HCT116 (cell line): ENCODE results near the gene NCOR1. TPM values are rescaled to one million over a fixed set of nuclear protein-coding genes. Genes with fewer than 3 reads are reported as not detected.

Source experiments
- ATAC-seq: fragments of 200-7000 bp; cut with Tn5 transposase; 2 replicates; pipeline ENCODE4 v1.9.1; 2020; ENCODE audit warnings: mild to moderate bottlenecking, moderate library complexity
- BruUV-seq: library from RNA; stranded (reverse); fragments of 400-500 nt; replicated peaks from 2 replicates; lab custom pipeline; 2021; lab: Mats Ljungman, UMichigan
- CTCF ChIA-PET: fragments of 300-600 bp; sonication (Branson Sonifier 250); formaldehyde crosslinking; loops from one replicate; lab custom pipeline; 2021; ENCODE audit warnings: antibody characterized with exemption; lab: Charles Lee
- POLR2A ChIA-PET: fragments of 300-600, 350-600 bp; sonication (Branson Sonifier 250); formaldehyde crosslinking; loops from one replicate; lab custom pipeline; 2021; ENCODE audit warnings: antibody characterized with exemption; lab: Charles Lee
- RAD21 ChIA-PET, 2 experiments: fragments of 300-600 bp; sonication (Branson Sonifier 250); formaldehyde crosslinking; loops; one replicate each; lab custom pipeline; 2023; ENCODE audit warnings: low total read pairs in 2 of 2; ENCODE audit not compliant: uncharacterized antibody in 2 of 2, unreplicated experiment in 2 of 2, low non-redundant PET in 1 of 2; lab: Charles Lee
- DNase-seq: peaks from one replicate; pipeline ENCODE4 v3.0.0-alpha.2; 2010; ENCODE audit warnings: low read depth, low spot score
- H2AFZ ChIP-seq: fragments of 200-600 bp; shearing (Covaris generic), sonication (generic); 2 replicates; pipeline ENCODE4 v1.6.1; 2017; ENCODE audit warnings: low read depth, mixed run types, mixed read lengths, antibody characterized with exemption, low read length; ENCODE audit not compliant: poor library complexity, severe bottlenecking
- H3K27ac ChIP-seq: 2 replicates; pipeline ENCODE4 v1.5.1; 2012; ENCODE audit warnings: low read depth, low read length
- H3K27me3 ChIP-seq: fragments of 200-600 bp; sonication (generic); 2 replicates; pipeline ENCODE4 v1.6.1; 2016; ENCODE audit warnings: mixed run types, low read length, mixed read lengths; ENCODE audit not compliant: insufficient read depth
- H3K36me3 ChIP-seq, 2 experiments: fragments of 200-500 bp in 1 of 2; fragments of 200-600 bp in 1 of 2; sonication (Bioruptor generic) in 1 of 2; sonication (generic) in 1 of 2; 2 replicates each; pipeline versions ENCODE4 v1.5.1 to v1.6.1; 2014 to 2016; ENCODE audit warnings: low read length in 2 of 2, inconsistent platforms in 1 of 2, mixed read lengths in 1 of 2, mixed run types in 1 of 2; ENCODE audit not compliant: insufficient read depth in 2 of 2, control insufficient read depth in 1 of 2
- H3K4me1 ChIP-seq, 2 experiments: fragments of 200-600 bp in 1 of 2; sonication (generic) in 1 of 2; 2 replicates each; pipeline versions ENCODE4 v1.5.1 to v1.6.1; 2012 to 2017; ENCODE audit warnings: low read length in 2 of 2, inconsistent platforms in 1 of 2, mild to moderate bottlenecking in 1 of 2, mixed read lengths in 1 of 2, mixed run types in 1 of 2, moderate library complexity in 1 of 2; ENCODE audit not compliant: insufficient read depth in 2 of 2, control insufficient read depth in 1 of 2
- H3K4me2 ChIP-seq: fragments of 200-600 bp; sonication (generic); 2 replicates; pipeline ENCODE4 v1.6.1; 2017; ENCODE audit warnings: mixed run types, low read length, mixed read lengths
- H3K4me3 ChIP-seq, 2 experiments: fragments of 200-600 bp in 1 of 2; sonication (generic) in 1 of 2; replicated peaks in 1 of 2; 2 replicates each; pipeline ENCODE4 v1.5.1; 2011 to 2016; ENCODE audit warnings: low read length in 2 of 2, control low read depth in 1 of 2, low read depth in 1 of 2, mild to moderate bottlenecking in 1 of 2, mixed read lengths in 1 of 2, mixed run types in 1 of 2
- H3K79me2 ChIP-seq: fragments of 200-600 bp; sonication (generic); 2 replicates; pipeline ENCODE4 v1.6.1; 2017; ENCODE audit warnings: mild to moderate bottlenecking, mixed run types, low read length, moderate library complexity, mixed read lengths; ENCODE audit not compliant: insufficient read depth
- H3K9ac ChIP-seq: fragments of 200-600 bp; sonication (generic); 2 replicates; pipeline ENCODE4 v1.6.1; 2016; ENCODE audit warnings: low read length, mixed read lengths
- H3K9me2 ChIP-seq: fragments of 200-600 bp; sonication (generic), shearing (Covaris generic); 2 replicates; pipeline ENCODE4 v1.6.1; 2017; ENCODE audit warnings: mixed run types, mild to moderate bottlenecking, moderate library complexity; ENCODE audit not compliant: insufficient read depth
- H3K9me3 ChIP-seq, 2 experiments: fragments of 200-500 bp in 1 of 2; fragments of 200-600 bp in 1 of 2; sonication (Bioruptor generic) in 1 of 2; sonication (generic) in 1 of 2; 2 replicates each; pipeline ENCODE4 v1.6.1; 2014 to 2017; ENCODE audit warnings: low read length in 2 of 2, mixed read lengths in 2 of 2, inconsistent platforms in 1 of 2, low read depth in 1 of 2, mild to moderate bottlenecking in 1 of 2, mixed run types in 1 of 2, moderate library complexity in 1 of 2; ENCODE audit not compliant: control insufficient read depth in 1 of 2, insufficient read depth in 1 of 2
- H4K20me1 ChIP-seq: fragments of 200-600 bp; sonication (generic), shearing (Covaris generic); 2 replicates; pipeline ENCODE4 v1.6.1; 2017; ENCODE audit warnings: mixed run types, mild to moderate bottlenecking, moderate library complexity; ENCODE audit not compliant: insufficient read depth
- CBX3 ChIP-seq: IDR thresholded peaks from 2 replicates; pipeline ENCODE4 v1.6.1; 2012; ENCODE audit warnings: low read depth
- CEBPB ChIP-seq: IDR thresholded peaks from 2 replicates; pipeline ENCODE4 v1.6.1; 2012; ENCODE audit warnings: low read depth
- EGR1 ChIP-seq: IDR thresholded peaks from 2 replicates; pipeline ENCODE4 v1.6.1; 2012; ENCODE audit warnings: low read depth
- ELF1 ChIP-seq: IDR thresholded peaks from 2 replicates; pipeline ENCODE4 v1.6.1; 2012; ENCODE audit warnings: low read depth, borderline replicate concordance
- EZH2phosphoT487 ChIP-seq: fragments of 200-600 bp; IDR thresholded peaks from 2 replicates; pipeline ENCODE4 v1.6.1; 2018; ENCODE audit warnings: antibody characterized with exemption, borderline replicate concordance
- FOSL1 ChIP-seq: IDR thresholded peaks from 2 replicates; pipeline ENCODE4 v1.6.1; 2012; ENCODE audit warnings: low read depth
- JUND ChIP-seq: IDR thresholded peaks from 2 replicates; pipeline ENCODE4 v1.6.1; 2012
- POLR2A ChIP-seq: IDR thresholded peaks from 2 replicates; pipeline ENCODE4 v1.7.0; 2011; ENCODE audit warnings: borderline replicate concordance; ENCODE audit not compliant: insufficient read depth, insufficient read length; ENCODE audit errors: extremely low read depth
- RAD21 ChIP-seq: IDR thresholded peaks from 2 replicates; pipeline ENCODE4 v1.6.1; 2012; ENCODE audit warnings: low read depth, mild to moderate bottlenecking
- SIN3A ChIP-seq: IDR thresholded peaks from 2 replicates; pipeline ENCODE4 v1.6.1; 2012; ENCODE audit warnings: low read depth
- SP1 ChIP-seq: IDR thresholded peaks from 2 replicates; pipeline ENCODE4 v1.6.1; 2012; ENCODE audit warnings: low read depth
- SRF ChIP-seq: IDR thresholded peaks from 2 replicates; pipeline ENCODE4 v1.6.1; 2012; ENCODE audit warnings: low read depth
- TCF7L2 ChIP-seq: IDR thresholded peaks from 2 replicates; pipeline ENCODE4 v1.7.0; 2011; ENCODE audit warnings: borderline replicate concordance, inconsistent platforms; ENCODE audit not compliant: insufficient read depth, insufficient read length; ENCODE audit errors: extremely low read depth
- YY1 ChIP-seq: IDR thresholded peaks from 2 replicates; pipeline ENCODE4 v1.6.1; 2011; ENCODE audit warnings: low read length, low read depth, moderate library complexity, mild to moderate bottlenecking; ENCODE audit not compliant: insufficient replicate concordance; ENCODE audit errors: extremely low read depth
- ZFX ChIP-seq: fragments of 450-650 bp; IDR thresholded peaks from 2 replicates; pipeline ENCODE4 v1.6.1; 2017
- ZNF274 ChIP-seq: fragments of 200-500 bp; sonication (Bioruptor generic); IDR thresholded peaks from 2 replicates; pipeline ENCODE4 v1.6.1; 2014; ENCODE audit warnings: mild to moderate bottlenecking, low read depth, low read length, inconsistent platforms
- intact Hi-C: fragments of 100-400 bp; cut with micrococcal nuclease; formaldehyde crosslinking; loops from 2 replicates; pipeline ENCODE4 v1.10.0; 2022
- total RNA-seq: library from RNA; stranded (reverse); gene quantifications from one replicate; pipeline ENCODE4 v1.2.1, GENCODE V29; 2021; ENCODE audit not compliant: unreplicated experiment
- TF ChIP-seq, protein P1 (sequence below), 3 experiments: fragments of 200-600 bp in 1 of 3; sonication (generic) in 1 of 3; IDR thresholded peaks in 2 of 3; conservative IDR thresholded peaks in 1 of 3; 2 replicates each; pipeline ENCODE4 v1.5.1; 2012 to 2017; ENCODE audit warnings: low read depth in 2 of 3, low read length in 2 of 3, antibody characterized with exemption in 1 of 3, borderline replicate concordance in 1 of 3, control low read depth in 1 of 3, mild to moderate bottlenecking in 1 of 3, mixed read lengths in 1 of 3, mixed run types in 1 of 3, moderate library complexity in 1 of 3; ENCODE audit not compliant: insufficient read depth in 1 of 3
- TF ChIP-seq, protein P2 (sequence below): IDR thresholded peaks from 2 replicates; pipeline ENCODE4 v1.6.1; 2012
- TF ChIP-seq, protein P3 (sequence below): IDR thresholded peaks from 2 replicates; pipeline ENCODE4 v1.6.1; 2011; ENCODE audit warnings: mild to moderate bottlenecking, low read length, moderate library complexity; ENCODE audit not compliant: insufficient replicate concordance; ENCODE audit errors: extremely low read depth

Gene NCOR1
- total RNA-seq, 1 experiment from 2014 or later: 43.7 TPM

DNA sequence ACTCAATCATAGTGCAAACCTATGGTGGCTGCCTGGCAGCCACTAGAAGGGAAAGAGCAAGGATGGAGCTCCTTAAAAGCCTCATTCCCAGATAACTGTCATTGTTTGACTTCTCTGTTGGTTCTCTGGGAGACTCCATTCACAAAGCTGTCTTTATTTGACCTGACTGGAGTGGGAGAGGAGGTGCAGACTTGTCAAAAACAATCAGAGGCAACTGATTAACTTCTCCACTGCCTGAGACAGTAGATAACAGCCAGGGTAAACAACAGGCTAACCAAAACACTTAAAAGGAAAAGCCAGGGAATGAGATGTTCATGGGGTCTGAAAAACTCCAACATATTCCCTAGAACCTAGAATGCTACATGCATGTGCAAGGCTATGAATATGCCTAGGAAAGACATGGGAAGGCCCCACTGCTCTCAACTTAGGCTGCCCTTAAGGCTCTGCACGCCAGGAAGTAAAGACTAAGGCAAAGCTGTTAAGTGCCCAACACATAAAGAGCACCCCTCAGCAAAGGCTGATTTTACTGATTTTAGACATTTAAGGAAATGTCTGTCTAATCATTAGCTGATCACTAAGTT is 133.7 kb downstream of the NCOR1 start:
- H3K9me2 ChIP-seq: no peaks in the 10 kb centered on the region
- TF ChIP-seq TCF7L2: no peak
- no peak for TF ChIP-seq FOSL1
- no peak for TF ChIP-seq ZNF274
- TF ChIP-seq RAD21: no peak
- TF ChIP-seq JUND: no peak
- TF ChIP-seq ZFX: no peak
- TF ChIP-seq CEBPB: no peak
- TF ChIP-seq POLR2A: no peak
- no peak for TF ChIP-seq CBX3
- no peak for TF ChIP-seq YY1
- TF ChIP-seq EZH2phosphoT487: no peak
- H3K27me3 ChIP-seq: no peaks in the 10 kb centered on the region
- H2AFZ ChIP-seq: no peak overlapping the region
- ChIA-PET RAD21 (no interaction called here), CTCF (no interaction called here), POLR2A (no interaction called here)
- no peaks in the 10 kb centered on the region for H4K20me1 ChIP-seq
- H3K79me2 ChIP-seq: peaks cover 13% of the 10 kb centered on the region; the same call in 1 of the 2 replicates
- H3K4me3 ChIP-seq: no peak overlapping the region
- intact Hi-C loops: no loop called here
- H3K27ac ChIP-seq: no peak overlapping the region
- no peak for ATAC-seq
- H3K36me3 ChIP-seq: peaks cover 13 to 22% of the 10 kb centered on the region in 2 experiments; a peak in 3 of 4 replicates
- BruUV-seq: no TSS peak
- H3K4me1 ChIP-seq: no peaks in the 10 kb centered on the region
- no peak overlapping the region for H3K9ac ChIP-seq
- no peak overlapping the region for H3K4me2 ChIP-seq
- no peak for DNase-seq
- H3K9me3 ChIP-seq: no peaks in the 10 kb centered on the region

DNA sequence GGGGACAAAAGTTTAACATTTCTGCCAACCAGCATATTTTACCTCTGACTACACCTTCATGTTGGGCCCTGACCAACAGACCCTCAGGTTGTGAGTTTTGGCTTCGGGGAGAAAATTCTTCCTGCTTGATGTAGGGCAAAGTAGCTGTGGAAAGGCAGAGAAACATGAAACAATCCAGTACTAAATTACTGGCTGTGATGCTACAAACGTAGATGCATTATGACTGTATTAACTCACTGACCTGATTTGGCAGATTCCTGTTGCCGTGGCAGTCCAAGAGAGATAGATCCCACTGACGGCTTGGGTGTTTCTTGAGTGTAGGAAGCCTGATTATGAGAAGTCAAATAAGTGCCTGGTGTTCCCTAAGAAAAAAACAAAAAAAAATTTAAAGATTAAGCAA is 135.0 kb downstream of the NCOR1 start:
- no peak overlapping the region for H3K4me3 ChIP-seq
- TF ChIP-seq SRF: no peak
- TF ChIP-seq FOSL1: no peak
- no peak for TF ChIP-seq CBX3
- no peak for TF ChIP-seq SIN3A
- TF ChIP-seq YY1: no peak
- no peak for TF ChIP-seq JUND
- TF ChIP-seq SP1: no peak
- TF ChIP-seq, protein P1, sequence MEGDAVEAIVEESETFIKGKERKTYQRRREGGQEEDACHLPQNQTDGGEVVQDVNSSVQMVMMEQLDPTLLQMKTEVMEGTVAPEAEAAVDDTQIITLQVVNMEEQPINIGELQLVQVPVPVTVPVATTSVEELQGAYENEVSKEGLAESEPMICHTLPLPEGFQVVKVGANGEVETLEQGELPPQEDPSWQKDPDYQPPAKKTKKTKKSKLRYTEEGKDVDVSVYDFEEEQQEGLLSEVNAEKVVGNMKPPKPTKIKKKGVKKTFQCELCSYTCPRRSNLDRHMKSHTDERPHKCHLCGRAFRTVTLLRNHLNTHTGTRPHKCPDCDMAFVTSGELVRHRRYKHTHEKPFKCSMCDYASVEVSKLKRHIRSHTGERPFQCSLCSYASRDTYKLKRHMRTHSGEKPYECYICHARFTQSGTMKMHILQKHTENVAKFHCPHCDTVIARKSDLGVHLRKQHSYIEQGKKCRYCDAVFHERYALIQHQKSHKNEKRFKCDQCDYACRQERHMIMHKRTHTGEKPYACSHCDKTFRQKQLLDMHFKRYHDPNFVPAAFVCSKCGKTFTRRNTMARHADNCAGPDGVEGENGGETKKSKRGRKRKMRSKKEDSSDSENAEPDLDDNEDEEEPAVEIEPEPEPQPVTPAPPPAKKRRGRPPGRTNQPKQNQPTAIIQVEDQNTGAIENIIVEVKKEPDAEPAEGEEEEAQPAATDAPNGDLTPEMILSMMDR (IDR thresholded peaks at IDR 0.05 in 2 of 3, conservative IDR thresholded peaks at IDR 0.05 in 1 of 3; ENCODE audit: borderline replicate concordance in 1 of 3, insufficient read depth in 1 of 3, low read depth in 2 of 3, low read length in 2 of 3): no peak
- TF ChIP-seq EGR1: no peak
- TF ChIP-seq, protein P2, sequence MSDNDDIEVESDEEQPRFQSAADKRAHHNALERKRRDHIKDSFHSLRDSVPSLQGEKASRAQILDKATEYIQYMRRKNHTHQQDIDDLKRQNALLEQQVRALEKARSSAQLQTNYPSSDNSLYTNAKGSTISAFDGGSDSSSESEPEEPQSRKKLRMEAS: no peak
- TF ChIP-seq ELF1: no peak
- TF ChIP-seq, protein P3, sequence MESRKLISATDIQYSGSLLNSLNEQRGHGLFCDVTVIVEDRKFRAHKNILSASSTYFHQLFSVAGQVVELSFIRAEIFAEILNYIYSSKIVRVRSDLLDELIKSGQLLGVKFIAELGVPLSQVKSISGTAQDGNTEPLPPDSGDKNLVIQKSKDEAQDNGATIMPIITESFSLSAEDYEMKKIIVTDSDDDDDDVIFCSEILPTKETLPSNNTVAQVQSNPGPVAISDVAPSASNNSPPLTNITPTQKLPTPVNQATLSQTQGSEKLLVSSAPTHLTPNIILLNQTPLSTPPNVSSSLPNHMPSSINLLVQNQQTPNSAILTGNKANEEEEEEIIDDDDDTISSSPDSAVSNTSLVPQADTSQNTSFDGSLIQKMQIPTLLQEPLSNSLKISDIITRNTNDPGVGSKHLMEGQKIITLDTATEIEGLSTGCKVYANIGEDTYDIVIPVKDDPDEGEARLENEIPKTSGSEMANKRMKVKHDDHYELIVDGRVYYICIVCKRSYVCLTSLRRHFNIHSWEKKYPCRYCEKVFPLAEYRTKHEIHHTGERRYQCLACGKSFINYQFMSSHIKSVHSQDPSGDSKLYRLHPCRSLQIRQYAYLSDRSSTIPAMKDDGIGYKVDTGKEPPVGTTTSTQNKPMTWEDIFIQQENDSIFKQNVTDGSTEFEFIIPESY: no peak

More for the DNA sequence above, 135.0 kb downstream of the NCOR1 start:
- Histone ChIP-seq H3K4me1 (no peaks in the 10 kb centered on the region), H3K4me2 (no peak overlapping the region), H3K9ac (no peak overlapping the region), H2AFZ (no peak overlapping the region), H3K27ac (no peak overlapping the region), H3K27me3 (no peaks in the 10 kb centered on the region), H3K9me2 (no peaks in the 10 kb centered on the region), H4K20me1 (no peaks in the 10 kb centered on the region), H3K9me3 (no peaks in the 10 kb centered on the region), H3K36me3 (peaks cover 16 to 22% of the 10 kb centered on the region in 2 experiments; a peak in 3 of 4 replicates), H3K79me2 (peaks cover 13% of the 10 kb centered on the region; the same call in 1 of the 2 replicates)
- DNase-seq (no peak), ATAC-seq (no peak)
- ChIA-PET POLR2A (no interaction called here), RAD21 (no interaction called here), CTCF (no interaction called here)
- intact Hi-C loops: no loop called here
- no TSS peak for BruUV-seq
